MM.1S (cell line): ENCODE data around the gene EPS8L2.

ENCODE experiments used
- DNase-seq: peaks from one replicate; pipeline ENCODE4 v3.0.0-alpha.2; 2015
- H2AFZ ChIP-seq: fragments of 300-600 bp; sonication (generic); 2 replicates; pipeline ENCODE4 v1.6.0; 2016; ENCODE audit warnings: antibody characterized with exemption, low read length
- H3F3A ChIP-seq: fragments of 300-600 bp; sonication (generic); 2 replicates; pipeline ENCODE4 v1.6.1; 2016; ENCODE audit warnings: mild to moderate bottlenecking, antibody characterized with exemption, low read length, moderate library complexity, mixed read lengths; ENCODE audit not compliant: insufficient read depth
- H3K27ac ChIP-seq: fragments of 300-600 bp; sonication (generic); 2 replicates; pipeline ENCODE4 v1.5.1; 2016; ENCODE audit warnings: mild to moderate bottlenecking, low read length
- H3K27me3 ChIP-seq: fragments of 300-600 bp; sonication (generic); replicated peaks from 2 replicates; pipeline ENCODE4 v1.6.0; 2016; ENCODE audit warnings: low read length; ENCODE audit not compliant: insufficient read depth
- H3K36me3 ChIP-seq: fragments of 300-600 bp; sonication (generic); replicated peaks from 2 replicates; pipeline ENCODE4 v1.6.1; 2016; ENCODE audit warnings: mild to moderate bottlenecking, low read length, mixed read lengths; ENCODE audit not compliant: insufficient read depth
- H3K4me1 ChIP-seq: fragments of 300-600 bp; sonication (generic); 2 replicates; pipeline ENCODE4 v1.6.1; 2016; ENCODE audit warnings: low read length, mixed read lengths
- H3K4me2 ChIP-seq: fragments of 300-600 bp; sonication (generic); 2 replicates; pipeline ENCODE4 v1.6.0; 2016; ENCODE audit warnings: low read depth, low read length
- H3K4me3 ChIP-seq: fragments of 300-600 bp; sonication (generic); 2 replicates; pipeline ENCODE4 v1.5.1; 2016; ENCODE audit warnings: low read length, mixed read lengths
- H3K79me2 ChIP-seq: fragments of 300-600 bp; sonication (generic); 2 replicates; pipeline ENCODE4 v1.6.1; 2016; ENCODE audit warnings: mixed run types, low read length, mixed read lengths
- H3K9ac ChIP-seq: fragments of 300-600 bp; sonication (generic); 2 replicates; pipeline ENCODE4 v1.6.1; 2016; ENCODE audit warnings: low read length, mixed read lengths
- H3K9me2 ChIP-seq: fragments of 300-600 bp; sonication (generic); replicated peaks from 2 replicates; pipeline ENCODE4 v1.6.1; 2016; ENCODE audit warnings: mild to moderate bottlenecking, low read length, mixed read lengths; ENCODE audit not compliant: insufficient read depth
- H3K9me3 ChIP-seq: fragments of 300-600 bp; sonication (generic); replicated peaks from 2 replicates; pipeline ENCODE4 v1.6.1; 2016; ENCODE audit warnings: mild to moderate bottlenecking, low read length, mixed read lengths; ENCODE audit not compliant: insufficient read depth
- H4K20me1 ChIP-seq: fragments of 300-600 bp; sonication (generic); 2 replicates; pipeline ENCODE4 v1.6.1; 2016; ENCODE audit warnings: mild to moderate bottlenecking, low read length, moderate library complexity, mixed read lengths; ENCODE audit not compliant: insufficient read depth
- CTCF ChIP-seq: fragments of 300-600 bp; sonication (generic); IDR thresholded peaks from 2 replicates; pipeline ENCODE4 v1.5.1; 2016; ENCODE audit warnings: antibody characterized with exemption, low read length, mixed read lengths
- EZH2 ChIP-seq: fragments of 300-600 bp; sonication (generic); optimal IDR thresholded peaks from 2 replicates; pipeline ENCODE3; 2017; ENCODE audit warnings: low read depth, mild to moderate bottlenecking, antibody characterized with exemption, low read length, mixed read lengths
- EZH2phosphoT487 ChIP-seq: fragments of 300-600 bp; sonication (generic); IDR thresholded peaks from 2 replicates; pipeline ENCODE4 v1.6.1; 2018; ENCODE audit warnings: antibody characterized with exemption, low read length

EPS8L2 gene

DNA sequence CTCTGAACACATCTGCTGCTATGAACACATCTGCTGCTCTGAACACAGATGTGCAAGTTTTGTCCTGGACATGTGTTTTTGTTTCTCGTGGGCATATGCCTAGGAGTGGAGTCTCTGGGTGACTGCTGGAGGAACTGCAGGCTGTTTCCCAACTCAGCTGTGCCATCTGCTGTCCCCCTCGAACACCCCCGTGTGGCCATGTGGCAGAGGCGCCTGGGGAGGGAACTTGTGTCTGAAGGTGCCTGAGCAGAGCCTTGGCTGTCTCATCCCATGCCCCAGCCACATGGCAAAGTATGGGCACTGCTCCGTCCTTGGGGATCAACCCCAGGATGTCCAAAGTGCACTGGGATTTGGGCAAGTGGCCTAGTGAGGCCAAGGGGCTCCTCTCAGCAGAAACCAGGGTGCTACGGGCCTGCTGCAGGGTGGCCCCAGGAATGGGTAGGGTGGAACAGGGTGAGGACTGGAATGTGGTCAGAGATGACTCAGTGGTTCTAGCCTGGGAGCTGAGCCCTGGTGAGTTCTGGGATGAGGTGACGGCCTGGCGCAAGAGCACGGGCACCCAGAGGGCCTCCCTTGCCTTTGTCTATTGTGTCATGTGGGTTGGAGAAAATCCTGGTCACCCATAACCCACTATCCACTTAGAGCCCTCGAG, 56.5 kb downstream of the EPS8L2 start:
- TF ChIP-seq EZH2 (no peak), EZH2phosphoT487 (no peak), CTCF (peak; percentile 14)
- no peak for DNase-seq
- H3F3A ChIP-seq, result peaks cover 28% of the 10 kb centered on the region
- no peaks in the 10 kb centered on the region for H3K9me2 ChIP-seq
- H3K4me3 ChIP-seq, result no peak overlapping the region
- H3K9ac ChIP-seq, result no peak overlapping the region
- peaks cover 10% of the 10 kb centered on the region for H3K79me2 ChIP-seq
- no peaks in the 10 kb centered on the region for H3K27me3 ChIP-seq
- H2AFZ ChIP-seq, result no peak overlapping the region
- H4K20me1 ChIP-seq, result peaks cover 3% of the 10 kb centered on the region; the same call in 1 of the 2 replicates
- no peaks in the 10 kb centered on the region for H3K9me3 ChIP-seq
- no peak overlapping the region for H3K27ac ChIP-seq
- peaks cover 8% of the 10 kb centered on the region for H3K36me3 ChIP-seq
- H3K4me2 ChIP-seq, result no peak overlapping the region
- H3K4me1 ChIP-seq, result no peaks in the 10 kb centered on the region

DNA sequence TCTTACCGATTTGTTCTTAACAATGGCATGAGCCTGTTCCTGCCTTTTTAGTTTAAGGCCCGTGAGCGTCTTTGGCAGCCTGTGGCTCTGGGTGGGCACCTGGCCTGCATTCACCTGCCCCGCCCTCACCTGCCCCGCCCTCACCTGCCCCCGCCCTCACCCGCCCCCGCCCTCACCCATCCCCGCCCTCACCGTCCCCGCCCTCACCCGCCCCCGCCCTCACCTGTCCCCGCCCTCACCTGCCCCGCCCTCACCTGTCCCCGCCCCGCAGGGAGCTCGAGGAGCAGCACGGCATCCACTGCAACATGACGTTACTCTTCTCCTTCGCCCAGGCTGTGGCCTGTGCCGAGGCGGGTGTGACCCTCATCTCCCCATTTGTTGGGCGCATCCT, 57.0 kb downstream of the EPS8L2 start:
- Histone ChIP-seq H3K4me2 (no peak overlapping the region), H3K9ac (no peak overlapping the region)

DNA sequence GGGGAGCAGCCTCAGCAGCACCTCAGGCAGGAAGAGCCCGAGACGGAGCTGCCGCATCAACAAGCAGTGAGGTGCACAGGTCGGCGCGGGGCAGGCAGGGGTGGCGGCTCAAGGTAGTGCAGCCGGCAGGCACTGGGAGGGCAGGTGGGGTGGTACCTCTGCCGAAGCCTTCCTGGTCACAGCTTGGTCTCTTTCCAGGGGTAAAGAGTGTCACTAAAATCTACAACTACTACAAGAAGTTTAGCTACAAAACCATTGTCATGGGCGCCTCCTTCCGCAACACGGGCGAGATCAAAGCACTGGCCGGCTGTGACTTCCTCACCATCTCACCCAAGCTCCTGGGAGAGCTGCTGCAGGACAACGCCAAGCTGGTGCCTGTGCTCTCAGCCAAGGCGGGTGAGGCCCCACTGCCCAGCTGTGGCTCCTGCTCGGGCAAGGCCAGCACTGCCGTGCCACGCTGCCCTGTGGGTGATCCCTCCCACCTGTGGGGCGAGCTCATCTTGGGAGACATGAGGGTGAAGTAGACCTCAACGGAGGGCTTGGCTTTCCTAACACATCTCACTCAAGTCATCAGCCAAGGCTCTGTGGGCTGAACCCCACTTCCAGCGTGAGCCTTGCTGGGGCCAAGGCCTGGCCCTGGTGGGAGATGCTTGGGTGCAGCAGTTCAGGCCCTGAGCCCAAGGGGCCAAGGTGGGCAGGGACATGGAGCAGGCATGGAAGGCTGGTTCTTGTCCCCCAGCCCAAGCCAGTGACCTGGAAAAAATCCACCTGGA, 57.7 kb downstream of the EPS8L2 start:
- H2AFZ ChIP-seq, result no peak overlapping the region
- TF ChIP-seq EZH2phosphoT487 (no peak), CTCF (no peak), EZH2 (no peak)

More for the DNA sequence above, 57.0 kb downstream of the EPS8L2 start:
- H3F3A ChIP-seq, result peaks cover 28% of the 10 kb centered on the region
- H3K9me2 ChIP-seq, result no peaks in the 10 kb centered on the region
- peaks cover 3% of the 10 kb centered on the region; the same call in 1 of the 2 replicates for H4K20me1 ChIP-seq
- H3K27ac ChIP-seq, result no peak overlapping the region
- no peaks in the 10 kb centered on the region for H3K9me3 ChIP-seq
- TF ChIP-seq EZH2phosphoT487 (no peak), EZH2 (no peak), CTCF (no peak)
- no peak overlapping the region for H2AFZ ChIP-seq
- H3K36me3 ChIP-seq, result peaks cover 8% of the 10 kb centered on the region
- DNase-seq, result peak; percentile 1
- H3K4me3 ChIP-seq, result no peak overlapping the region
- no peaks in the 10 kb centered on the region for H3K4me1 ChIP-seq
- peaks cover 6% of the 10 kb centered on the region for H3K79me2 ChIP-seq
- H3K27me3 ChIP-seq, result no peaks in the 10 kb centered on the region

More for the DNA sequence above, 57.7 kb downstream of the EPS8L2 start:
- Histone ChIP-seq H3K9ac (no peak overlapping the region), H4K20me1 (peaks cover 3% of the 10 kb centered on the region; the same call in 1 of the 2 replicates), H3K27me3 (no peaks in the 10 kb centered on the region), H3K4me3 (no peak overlapping the region), H3K4me1 (no peaks in the 10 kb centered on the region), H3K9me2 (no peaks in the 10 kb centered on the region), H3K27ac (no peak overlapping the region), H3K79me2 (peaks cover 6% of the 10 kb centered on the region; the same call in 1 of the 2 replicates), H3K36me3 (peaks cover 8% of the 10 kb centered on the region), H3K4me2 (no peak overlapping the region), H3K9me3 (no peaks in the 10 kb centered on the region), H3F3A (peaks cover 28% of the 10 kb centered on the region)
- peak; percentile 5 for DNase-seq
